IMR-90 (cell line): ENCODE data around the gene ALDH3A2. TPM values are rescaled to one million over a fixed set of nuclear protein-coding genes. Genes with fewer than 3 reads are reported as not detected.

Experiments
- ATAC-seq: fragments of 200-7000 bp; cut with Tn5 transposase; 2 replicates; pipeline ENCODE4 v1.9.1; 2020; ENCODE audit warnings: low read depth, mild to moderate bottlenecking, moderate library complexity
- BruUV-seq: library from RNA; stranded (reverse); fragments of 400-500 nt; replicated peaks from 2 replicates; lab custom pipeline; 2021; lab: Mats Ljungman, UMichigan
- CTCF ChIA-PET: fragments of 300-600 bp; formaldehyde crosslinking; extraction: SDS; loops from one replicate; lab custom pipeline; 2021; ENCODE audit warnings: antibody characterized with exemption; lab: Yijun Ruan, JAX
- POLR2A ChIA-PET: fragments of 300-600 bp; sonication (Branson Sonifier 250); formaldehyde crosslinking; loops from one replicate; lab custom pipeline; 2022; ENCODE audit warnings: antibody characterized with exemption; ENCODE audit not compliant: unreplicated experiment; lab: Charles Lee
- DNase-seq: peaks from one replicate; pipeline ENCODE4 v3.0.0; 2013
- H2AFZ ChIP-seq: replicated peaks from 2 replicates; pipeline ENCODE3; 2013; ENCODE audit warnings: low read length, mild to moderate bottlenecking; ENCODE audit not compliant: poor library complexity
- H2AK5ac ChIP-seq: 2 replicates; pipeline ENCODE4 v1.6.1; 2013; ENCODE audit warnings: low read depth, low read length, inconsistent platforms
- H2AK9ac ChIP-seq: replicated peaks from 2 replicates; pipeline ENCODE3; 2013; ENCODE audit warnings: mild to moderate bottlenecking, low read depth, low read length, moderate library complexity; ENCODE audit not compliant: poor library complexity
- H2BK120ac ChIP-seq: 2 replicates; pipeline ENCODE4 v1.6.1; 2013; ENCODE audit warnings: low read depth, low read length, inconsistent platforms
- H2BK15ac ChIP-seq: 3 replicates; pipeline ENCODE4 v1.6.1; 2013; ENCODE audit warnings: low read depth, low read length, inconsistent platforms
- H2BK20ac ChIP-seq: 2 replicates; pipeline ENCODE4 v1.6.1; 2013; ENCODE audit warnings: low read depth, mild to moderate bottlenecking, inconsistent platforms, low read length, moderate library complexity
- H2BK5ac ChIP-seq: 2 replicates; pipeline ENCODE4 v1.6.1; 2013; ENCODE audit warnings: mild to moderate bottlenecking, low read depth, low read length, inconsistent platforms; ENCODE audit not compliant: poor library complexity, severe bottlenecking
- H3K14ac ChIP-seq: replicated peaks from 2 replicates; pipeline ENCODE4 v1.6.1; 2013; ENCODE audit warnings: low read depth, low read length, inconsistent platforms
- H3K18ac ChIP-seq: 2 replicates; pipeline ENCODE4 v1.6.1; 2013; ENCODE audit warnings: low read depth, low read length, control low read depth
- H3K23ac ChIP-seq: 2 replicates; pipeline ENCODE4 v1.6.1; 2013; ENCODE audit warnings: low read depth, low read length, inconsistent platforms
- H3K27ac ChIP-seq: 2 replicates; pipeline ENCODE4 v1.5.1; 2013; ENCODE audit warnings: mild to moderate bottlenecking, control low read depth, low read length; ENCODE audit not compliant: insufficient read depth
- H3K27me3 ChIP-seq: 2 replicates; pipeline ENCODE4 v1.6.1; 2013; ENCODE audit warnings: low read length; ENCODE audit not compliant: control insufficient read depth, insufficient read depth
- H3K36me3 ChIP-seq: 2 replicates; pipeline ENCODE4 v1.6.1; 2013; ENCODE audit warnings: low read length, mixed read lengths; ENCODE audit not compliant: control insufficient read depth, insufficient read depth
- H3K4ac ChIP-seq: 2 replicates; pipeline ENCODE4 v1.6.1; 2013; ENCODE audit warnings: low read depth, low read length, inconsistent platforms
- H3K4me1 ChIP-seq: 2 replicates; pipeline ENCODE4 v1.6.1; 2013; ENCODE audit warnings: low read length, mixed read lengths; ENCODE audit not compliant: control insufficient read depth, insufficient read depth
- H3K4me2 ChIP-seq: 2 replicates; pipeline ENCODE4 v1.6.1; 2013; ENCODE audit warnings: low read depth, mild to moderate bottlenecking, control low read depth, low read length, moderate library complexity
- H3K4me3 ChIP-seq: 2 replicates; pipeline ENCODE4 v1.5.1; 2013; ENCODE audit warnings: low read depth, mild to moderate bottlenecking, control low read depth, low read length, moderate library complexity; ENCODE audit not compliant: insufficient read depth
- H3K56ac ChIP-seq: 2 replicates; pipeline ENCODE4 v1.6.1; 2013; ENCODE audit warnings: low read length, inconsistent platforms; ENCODE audit not compliant: insufficient read depth; ENCODE audit errors: extremely low read depth
- H3K79me1 ChIP-seq, 2 experiments: 2 replicates each; pipeline ENCODE4 v1.6.1; 2013; ENCODE audit warnings: low read length in 2 of 2, inconsistent platforms in 1 of 2, low read depth in 1 of 2
- H3K9ac ChIP-seq: 2 replicates; pipeline ENCODE4 v1.6.1; 2013; ENCODE audit warnings: low read depth, low read length, control low read depth
- H3K9me1 ChIP-seq: 2 replicates; pipeline ENCODE4 v1.6.1; 2013; ENCODE audit warnings: low read length, inconsistent platforms; ENCODE audit not compliant: insufficient read depth
- H3K9me3 ChIP-seq: 2 replicates; pipeline ENCODE4 v1.6.1; 2013; ENCODE audit warnings: low read length; ENCODE audit not compliant: control insufficient read depth, insufficient read depth
- H4K20me1 ChIP-seq: 2 replicates; pipeline ENCODE4 v1.6.1; 2013; ENCODE audit warnings: low read length, inconsistent platforms; ENCODE audit not compliant: insufficient read depth
- H4K5ac ChIP-seq: 2 replicates; pipeline ENCODE4 v1.6.1; 2013; ENCODE audit warnings: mild to moderate bottlenecking, low read depth, low read length, control low read depth
- H4K8ac ChIP-seq, 2 experiments: 2 replicates each; pipeline ENCODE4 v1.6.1; 2013; ENCODE audit warnings: low read depth in 2 of 2, low read length in 2 of 2, control low read depth in 1 of 2, inconsistent platforms in 1 of 2
- H4K91ac ChIP-seq: 2 replicates; pipeline ENCODE4 v1.6.1; 2013; ENCODE audit warnings: low read depth, low read length, inconsistent platforms; ENCODE audit not compliant: insufficient read depth
- BHLHE40 ChIP-seq: fragments of 150-350 bp; IDR thresholded peaks from 2 replicates; pipeline ENCODE4 v1.6.1; 2016; ENCODE audit warnings: mild to moderate bottlenecking, low read depth, low read length
- CEBPB ChIP-seq: IDR thresholded peaks from 2 replicates; pipeline ENCODE4 v1.6.1; 2012; ENCODE audit warnings: low read depth, low read length, improper control_type of control experiment
- CHD1 ChIP-seq: IDR thresholded peaks from 2 replicates; pipeline ENCODE4 v1.6.1; 2012; ENCODE audit warnings: low read depth, low read length, improper control_type of control experiment
- ELK1 ChIP-seq: fragments of 150-350 bp; IDR thresholded peaks from 2 replicates; pipeline ENCODE4 v1.6.1; 2016; ENCODE audit warnings: low read depth, mild to moderate bottlenecking, low read length, moderate library complexity, borderline replicate concordance
- FOS ChIP-seq: fragments of 150-350 bp; IDR thresholded peaks from 2 replicates; pipeline ENCODE4 v1.6.1; 2016; ENCODE audit warnings: low read depth, low read length
- MAZ ChIP-seq: IDR thresholded peaks from 2 replicates; pipeline ENCODE4 v1.6.1; 2012; ENCODE audit warnings: low read depth, mild to moderate bottlenecking, low read length, improper control_type of control experiment, moderate library complexity, borderline replicate concordance
- MXI1 ChIP-seq: IDR thresholded peaks from 2 replicates; pipeline ENCODE4 v1.6.1; 2012; ENCODE audit warnings: low read depth, mild to moderate bottlenecking, low read length, moderate library complexity, borderline replicate concordance
- NFE2L2 ChIP-seq: fragments of 150-350 bp; IDR thresholded peaks from 2 replicates; pipeline ENCODE4 v1.6.1; 2016; ENCODE audit warnings: low read depth, mild to moderate bottlenecking, low read length
- POLR2A ChIP-seq: IDR thresholded peaks from 2 replicates; pipeline ENCODE4 v1.6.1; 2012; ENCODE audit warnings: mild to moderate bottlenecking, low read depth, low read length
- RAD21 ChIP-seq: IDR thresholded peaks from 2 replicates; pipeline ENCODE4 v1.6.1; 2012; ENCODE audit warnings: low read length, improper control_type of control experiment
- RCOR1 ChIP-seq: IDR thresholded peaks from 2 replicates; pipeline ENCODE4 v1.6.1; 2012; ENCODE audit warnings: mild to moderate bottlenecking, low read length, improper control_type of control experiment; ENCODE audit not compliant: insufficient replicate concordance
- RFX5 ChIP-seq: IDR thresholded peaks from 2 replicates; pipeline ENCODE4 v1.8.0; 2012; ENCODE audit warnings: low read depth, mild to moderate bottlenecking, low read length, moderate library complexity
- SMC3 ChIP-seq: fragments of 150-350 bp; IDR thresholded peaks from 2 replicates; pipeline ENCODE4 v1.6.1; 2016; ENCODE audit warnings: low read depth, mild to moderate bottlenecking, antibody characterized with exemption, low read length, moderate library complexity
- WGBS, 2 experiments: methylation state at CpG; one replicate each; pipeline versions ENCODE4 v1.1.5 to v1.1.7; 2013; ENCODE audit warnings: missing lambda C conversion rate in 2 of 2; ENCODE audit not compliant: insufficient read length in 1 of 2; ENCODE audit errors: extremely low coverage in 2 of 2; 5-methylcytosine and 5-hydroxymethylcytosine counted together
- dilution Hi-C: fragments of 300-500 bp; cut with HindIII; formaldehyde crosslinking; loops from one replicate; pipeline ENCODE4 v1.14.3; 2018; ENCODE audit warnings: low sequenced_read_pairs; ENCODE audit not compliant: unreplicated experiment
- in situ Hi-C: fragments of 300-500 bp; cut with MboI; formaldehyde crosslinking; loops from 3 replicates; pipeline ENCODE4 v1.14.3; 2019; ENCODE audit warnings: low sequenced_read_pairs, inconsistent platforms, mixed read lengths
- intact Hi-C: fragments of 100-400 bp; cut with micrococcal nuclease; formaldehyde crosslinking; loops from 2 replicates; pipeline ENCODE4 v1.10.0; 2022
- polyA plus RNA-seq, 3 experiments: library from polyadenylated mRNA; depleted of rRNA; stranded (reverse); fragments of >200 nt; gene quantifications; 2 replicates each; pipeline ENCODE4 v1.2.3, GENCODE V29; 2012; ENCODE audit warnings: low replicate concordance in 1 of 3
- total RNA-seq: library from RNA; depleted of rRNA; stranded (reverse); fragments of >200 nt; gene quantifications from 2 replicates; pipeline ENCODE4 v1.2.3, GENCODE V29; 2012
- TF ChIP-seq, protein P1 (sequence below): fragments of 150-350 bp; IDR thresholded peaks from 2 replicates; pipeline ENCODE4 v1.6.1; 2017; ENCODE audit warnings: mild to moderate bottlenecking, antibody characterized with exemption, low read length, low read depth

The ALDH3A2 gene
- total and polyA plus RNA-seq, 2 of the 4 experiments (the other 2 are of a cell fraction), result 4.0 to 7.9 TPM

DNA sequence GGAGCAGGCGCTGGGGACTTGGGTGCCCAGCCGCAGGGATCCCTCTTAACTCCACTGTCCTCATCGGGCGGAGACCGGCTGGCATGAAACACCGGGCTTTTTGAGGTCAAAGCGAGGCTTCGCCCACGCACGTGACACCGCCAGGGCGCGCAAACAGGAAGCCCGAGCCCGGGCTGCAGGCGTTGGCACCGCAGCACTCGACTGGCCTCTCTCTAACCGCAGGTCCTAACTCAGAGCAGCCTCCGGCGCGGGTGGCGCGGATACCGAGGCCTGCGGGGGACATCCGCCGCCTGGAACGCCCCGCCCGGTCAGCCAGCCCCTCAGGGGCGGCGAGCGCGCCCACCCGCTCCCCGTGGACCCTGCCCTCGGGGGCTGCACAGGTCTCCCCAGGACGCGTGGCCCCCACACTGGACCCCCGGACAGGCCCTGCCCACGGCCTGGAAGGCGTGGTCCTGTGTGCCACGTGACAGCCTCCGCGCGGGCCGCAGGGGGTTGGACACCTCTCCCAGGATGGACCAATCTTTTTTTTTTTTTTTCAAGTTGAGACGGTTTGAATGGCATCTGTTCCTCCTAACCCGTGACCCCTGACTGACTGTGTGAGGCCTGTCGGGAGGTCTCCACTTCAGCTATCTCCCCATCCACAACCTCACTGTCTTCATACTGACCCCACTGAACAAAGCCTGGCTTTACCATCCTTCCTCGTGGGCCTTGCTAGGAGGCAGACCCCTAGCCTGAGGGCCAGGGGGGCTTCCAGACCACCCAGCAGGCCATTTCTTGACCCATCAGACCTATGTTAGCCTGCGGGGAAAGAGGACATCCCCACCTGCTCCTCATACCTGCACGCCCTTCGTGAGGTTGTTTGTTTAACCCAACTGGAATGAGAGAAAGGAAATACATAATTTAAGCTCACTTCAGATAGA lies 76.2 kb downstream of the ALDH3A2 start:
- Histone ChIP-seq H3K56ac (no peak overlapping the region), H2AFZ (peak overlapping the region; percentile 55), H3K4me3 (no peak overlapping the region), H3K27me3 (peaks cover 14% of the 10 kb centered on the region; the same call in 1 of the 2 replicates), H3K9me3 (peaks cover 2% of the 10 kb centered on the region; the same call in 1 of the 2 replicates), H3K4me1 (peaks cover 11% of the 10 kb centered on the region; the same call in 1 of the 2 replicates), H4K8ac (no peak overlapping the region), H2AK5ac (no peak overlapping the region), H3K9ac (no peak overlapping the region), H2BK120ac (no peak overlapping the region), H3K14ac (no peak overlapping the region), H3K27ac (no peak overlapping the region), H3K23ac (no peak overlapping the region), H2BK15ac (no peak overlapping the region), H3K18ac (no peak overlapping the region), H3K36me3 (no peaks in the 10 kb centered on the region), H4K20me1 (no peaks in the 10 kb centered on the region), H3K4ac (no peak overlapping the region), H2AK9ac (no peak overlapping the region), H2BK20ac (no peak overlapping the region), H4K5ac (no peak overlapping the region), H3K79me1 (no peaks in the 10 kb centered on the region), H2BK5ac (no peak overlapping the region), H3K4me2 (no peak overlapping the region), H3K9me1 (0 out of 2 replicates have a peak, but pooled peaks cover 4% of the 10 kb centered on the region), H4K91ac (no peak overlapping the region)
- 50% methylated on average over 38 of the region's 55 CpGs; no CpG with 5 or more reads in 1 of the 2 experiments for WGBS, 2 experiments
- no TSS peak for BruUV-seq
- DNase-seq (no peak), ATAC-seq (no peak)
- ChIA-PET POLR2A (no interaction called here), CTCF (interaction anchor here (0.7 kb wide), 1 partner anchor 21 kb away, joined by 5 read pairs; no protein-coding TSS in a partner anchor)
- dilution Hi-C loops, result no loop called here
- in situ Hi-C loops, result no loop called here
- TF ChIP-seq CEBPB (no peak), RFX5 (no peak), SMC3 (no peak), MXI1 (no peak), RCOR1 (no peak), FOS (no peak), RAD21 (no peak), NFE2L2 (no peak), POLR2A (no peak), CHD1 (no peak), BHLHE40 (no peak), ELK1 (no peak), MAZ (no peak)
- TF ChIP-seq, protein P1, sequence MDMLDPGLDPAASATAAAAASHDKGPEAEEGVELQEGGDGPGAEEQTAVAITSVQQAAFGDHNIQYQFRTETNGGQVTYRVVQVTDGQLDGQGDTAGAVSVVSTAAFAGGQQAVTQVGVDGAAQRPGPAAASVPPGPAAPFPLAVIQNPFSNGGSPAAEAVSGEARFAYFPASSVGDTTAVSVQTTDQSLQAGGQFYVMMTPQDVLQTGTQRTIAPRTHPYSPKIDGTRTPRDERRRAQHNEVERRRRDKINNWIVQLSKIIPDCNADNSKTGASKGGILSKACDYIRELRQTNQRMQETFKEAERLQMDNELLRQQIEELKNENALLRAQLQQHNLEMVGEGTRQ, result no peak
- intact Hi-C loops, result no loop called here
